GM12873 (cell line): ENCODE measurements around the gene FRMPD4.
A peak's percentile ranks its signal among the peaks of the same experiment; 100 is the strongest.

Source experiments
- TF ChIP-seq, protein P1 (sequence below): IDR thresholded peaks from 2 replicates; pipeline ENCODE4 v1.5.1; 2012; ENCODE audit warnings: low read depth, mild to moderate bottlenecking, moderate library complexity, low read length, control low read depth; ENCODE audit not compliant: insufficient read depth; ENCODE audit errors: missing control alignments

FRMPD4 gene

GRCh38 chrX:12679522-12679921 is 541.2 kb downstream of the FRMPD4 start:
- TF ChIP-seq, protein P1, sequence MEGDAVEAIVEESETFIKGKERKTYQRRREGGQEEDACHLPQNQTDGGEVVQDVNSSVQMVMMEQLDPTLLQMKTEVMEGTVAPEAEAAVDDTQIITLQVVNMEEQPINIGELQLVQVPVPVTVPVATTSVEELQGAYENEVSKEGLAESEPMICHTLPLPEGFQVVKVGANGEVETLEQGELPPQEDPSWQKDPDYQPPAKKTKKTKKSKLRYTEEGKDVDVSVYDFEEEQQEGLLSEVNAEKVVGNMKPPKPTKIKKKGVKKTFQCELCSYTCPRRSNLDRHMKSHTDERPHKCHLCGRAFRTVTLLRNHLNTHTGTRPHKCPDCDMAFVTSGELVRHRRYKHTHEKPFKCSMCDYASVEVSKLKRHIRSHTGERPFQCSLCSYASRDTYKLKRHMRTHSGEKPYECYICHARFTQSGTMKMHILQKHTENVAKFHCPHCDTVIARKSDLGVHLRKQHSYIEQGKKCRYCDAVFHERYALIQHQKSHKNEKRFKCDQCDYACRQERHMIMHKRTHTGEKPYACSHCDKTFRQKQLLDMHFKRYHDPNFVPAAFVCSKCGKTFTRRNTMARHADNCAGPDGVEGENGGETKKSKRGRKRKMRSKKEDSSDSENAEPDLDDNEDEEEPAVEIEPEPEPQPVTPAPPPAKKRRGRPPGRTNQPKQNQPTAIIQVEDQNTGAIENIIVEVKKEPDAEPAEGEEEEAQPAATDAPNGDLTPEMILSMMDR = no peak

- TF ChIP-seq, protein P1 = no peak
These were observed 542.8 kb downstream of the FRMPD4 start for GRCh38 chrX:12681047-12681446.

- TF ChIP-seq, protein P1 = no peak
These were observed 547.3 kb downstream of the FRMPD4 start for GRCh38 chrX:12685541-12685940.

GRCh38 chrX:12686331-12686730 is 548.1 kb downstream of the FRMPD4 start:
- TF ChIP-seq, protein P1 = no peak

DNA sequence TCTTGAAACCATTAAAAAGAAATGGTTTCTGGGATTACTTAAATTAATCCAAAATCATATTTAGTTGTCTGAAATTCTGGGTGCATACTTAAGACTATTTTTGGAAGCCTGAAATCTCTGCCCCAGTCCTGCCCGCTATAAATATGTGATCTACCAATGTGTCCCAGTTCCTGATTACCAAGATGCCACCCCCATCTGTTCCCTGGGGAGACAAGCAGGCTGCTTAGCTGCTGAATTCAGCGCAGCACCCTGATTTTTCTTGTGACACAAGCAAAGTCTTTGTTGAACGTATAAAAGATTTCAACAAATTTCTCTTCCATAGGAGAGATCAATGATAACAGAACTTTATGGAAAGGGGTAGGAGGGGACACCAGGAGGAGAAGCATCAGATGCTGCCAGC is 552.4 kb downstream of the FRMPD4 start:
- TF ChIP-seq, protein P1 = no peak

GRCh38 chrX:12693754-12694153 is 555.5 kb downstream of the FRMPD4 start:
- TF ChIP-seq, protein P1 = no peak

- TF ChIP-seq, protein P1 = no peak
These were observed 562.5 kb downstream of the FRMPD4 start for GRCh38 chrX:12700745-12701144.

DNA sequence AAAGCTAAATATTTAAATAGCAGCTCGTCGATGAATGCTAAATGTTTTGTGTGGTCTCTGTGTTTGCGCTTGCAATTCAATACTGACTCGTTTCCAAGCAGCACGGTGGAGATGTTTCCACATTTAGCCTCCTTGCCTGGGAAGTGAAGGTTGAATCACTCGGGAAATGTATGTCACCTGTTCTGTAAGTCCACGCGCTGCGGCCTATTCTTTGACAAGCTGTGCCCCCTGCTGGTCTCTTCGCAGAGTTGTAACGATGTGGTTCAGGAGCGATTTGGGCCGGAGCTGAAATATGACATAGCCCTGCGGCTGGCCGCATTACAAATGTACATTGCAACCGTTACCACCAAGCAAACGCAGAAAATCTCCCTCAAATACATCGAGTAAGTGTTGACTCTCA is 563.4 kb downstream of the FRMPD4 start:
- TF ChIP-seq, protein P1 = peak; percentile 72
